ENCODE data around the gene ERBB4.

The ERBB4 gene

GRCh38 chr2:212276813-212277212 lies 261.8 kb downstream of the ERBB4 start:
- Histone ChIP-seq H3K9me3 (ENCODE audit: severe bottlenecking) (no peaks in the 10 kb centered on the region), H3K27me3 (ENCODE audit: insufficient read depth, low read depth, severe bottlenecking) (no peaks in the 10 kb centered on the region), H3K36me3 (no peaks in the 10 kb centered on the region), H3K27ac (no peak overlapping the region), H3K4me3 (ENCODE audit: low read depth, low read length) (no peak overlapping the region)
- DNase-seq: no peak
- TF ChIP-seq, protein P1, sequence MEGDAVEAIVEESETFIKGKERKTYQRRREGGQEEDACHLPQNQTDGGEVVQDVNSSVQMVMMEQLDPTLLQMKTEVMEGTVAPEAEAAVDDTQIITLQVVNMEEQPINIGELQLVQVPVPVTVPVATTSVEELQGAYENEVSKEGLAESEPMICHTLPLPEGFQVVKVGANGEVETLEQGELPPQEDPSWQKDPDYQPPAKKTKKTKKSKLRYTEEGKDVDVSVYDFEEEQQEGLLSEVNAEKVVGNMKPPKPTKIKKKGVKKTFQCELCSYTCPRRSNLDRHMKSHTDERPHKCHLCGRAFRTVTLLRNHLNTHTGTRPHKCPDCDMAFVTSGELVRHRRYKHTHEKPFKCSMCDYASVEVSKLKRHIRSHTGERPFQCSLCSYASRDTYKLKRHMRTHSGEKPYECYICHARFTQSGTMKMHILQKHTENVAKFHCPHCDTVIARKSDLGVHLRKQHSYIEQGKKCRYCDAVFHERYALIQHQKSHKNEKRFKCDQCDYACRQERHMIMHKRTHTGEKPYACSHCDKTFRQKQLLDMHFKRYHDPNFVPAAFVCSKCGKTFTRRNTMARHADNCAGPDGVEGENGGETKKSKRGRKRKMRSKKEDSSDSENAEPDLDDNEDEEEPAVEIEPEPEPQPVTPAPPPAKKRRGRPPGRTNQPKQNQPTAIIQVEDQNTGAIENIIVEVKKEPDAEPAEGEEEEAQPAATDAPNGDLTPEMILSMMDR (IDR thresholded peaks at IDR 0.05; ENCODE audit: low read depth, low read length): no peak

DNA sequence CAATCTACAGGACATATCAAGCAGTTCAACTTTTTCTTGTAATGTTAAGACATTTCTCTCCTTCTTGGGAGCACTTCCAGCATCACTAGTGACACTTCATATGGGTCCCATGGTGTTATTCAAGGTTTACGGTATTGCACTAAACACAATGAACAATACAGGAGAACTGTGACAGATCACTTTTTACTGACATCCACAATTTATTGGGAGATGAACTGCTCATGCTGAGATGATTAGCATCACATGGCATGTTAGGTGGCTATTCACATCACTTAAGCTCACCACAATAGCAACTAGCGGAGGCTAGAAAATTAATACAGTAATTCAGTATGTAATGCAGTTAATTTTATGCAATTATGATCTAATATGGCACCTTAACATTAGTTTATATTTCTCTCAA lies 264.4 kb downstream of the ERBB4 start:
- no peaks in the 10 kb centered on the region for H3K36me3 ChIP-seq

DNA sequence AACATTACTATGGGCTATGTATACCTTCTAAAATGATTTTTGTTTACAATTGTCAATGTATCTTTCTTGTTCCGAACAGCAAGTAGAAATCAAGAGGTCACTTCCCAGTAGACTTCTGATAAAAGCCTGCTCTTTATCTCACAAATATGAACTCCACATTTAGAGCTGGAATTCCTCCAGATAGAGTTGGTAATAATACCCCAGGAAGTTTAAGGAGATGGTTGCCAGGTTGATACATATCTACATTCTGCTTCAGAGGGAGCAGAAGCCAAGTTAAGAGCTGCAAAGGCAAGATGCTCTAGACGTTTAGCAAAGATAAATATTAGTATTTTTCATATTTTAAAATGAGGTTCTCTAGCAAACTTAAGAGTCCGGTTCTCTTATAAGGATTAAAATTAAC lies 267.0 kb downstream of the ERBB4 start:
- no peak overlapping the region for H3K4me3 ChIP-seq (ENCODE audit: low read depth, low read length)
- H3K27ac ChIP-seq: no peak overlapping the region
- H3K36me3 ChIP-seq: no peaks in the 10 kb centered on the region
- H3K9me3 ChIP-seq (ENCODE audit: severe bottlenecking): no peaks in the 10 kb centered on the region
- TF ChIP-seq, protein P1 (IDR thresholded peaks at IDR 0.05; ENCODE audit: low read depth, low read length): no peak
- no peaks in the 10 kb centered on the region for H3K27me3 ChIP-seq (ENCODE audit: insufficient read depth, low read depth, severe bottlenecking)
- no peak for DNase-seq

More for the DNA sequence above, 264.4 kb downstream of the ERBB4 start:
- no peak for DNase-seq
- Histone ChIP-seq H3K27me3 (ENCODE audit: insufficient read depth, low read depth, severe bottlenecking) (no peaks in the 10 kb centered on the region), H3K9me3 (ENCODE audit: severe bottlenecking) (no peaks in the 10 kb centered on the region), H3K4me3 (ENCODE audit: low read depth, low read length) (no peak overlapping the region), H3K27ac (no peak overlapping the region)
- TF ChIP-seq, protein P1 (IDR thresholded peaks at IDR 0.05; ENCODE audit: low read depth, low read length): no peak

GRCh38 chr2:212269005-212269404 lies 269.6 kb downstream of the ERBB4 start:
- TF ChIP-seq, protein P1 (IDR thresholded peaks at IDR 0.05; ENCODE audit: low read depth, low read length): no peak
- Histone ChIP-seq H3K27me3 (ENCODE audit: insufficient read depth, low read depth, severe bottlenecking) (no peaks in the 10 kb centered on the region), H3K27ac (no peak overlapping the region), H3K36me3 (no peaks in the 10 kb centered on the region), H3K4me3 (ENCODE audit: low read depth, low read length) (no peak overlapping the region), H3K9me3 (ENCODE audit: severe bottlenecking) (no peaks in the 10 kb centered on the region)
- no peak for DNase-seq

GRCh38 chr2:212266297-212266696 lies 272.3 kb downstream of the ERBB4 start:
- no peaks in the 10 kb centered on the region for H3K9me3 ChIP-seq (ENCODE audit: severe bottlenecking)
- H3K27me3 ChIP-seq (ENCODE audit: insufficient read depth, low read depth, severe bottlenecking): no peaks in the 10 kb centered on the region
- H3K36me3 ChIP-seq: no peaks in the 10 kb centered on the region
- peak overlapping the region; percentile 21 for H3K27ac ChIP-seq
- no peak overlapping the region for H3K4me3 ChIP-seq (ENCODE audit: low read depth, low read length)
- TF ChIP-seq, protein P1 (IDR thresholded peaks at IDR 0.05; ENCODE audit: low read depth, low read length): no peak
- DNase-seq: no peak

DNA sequence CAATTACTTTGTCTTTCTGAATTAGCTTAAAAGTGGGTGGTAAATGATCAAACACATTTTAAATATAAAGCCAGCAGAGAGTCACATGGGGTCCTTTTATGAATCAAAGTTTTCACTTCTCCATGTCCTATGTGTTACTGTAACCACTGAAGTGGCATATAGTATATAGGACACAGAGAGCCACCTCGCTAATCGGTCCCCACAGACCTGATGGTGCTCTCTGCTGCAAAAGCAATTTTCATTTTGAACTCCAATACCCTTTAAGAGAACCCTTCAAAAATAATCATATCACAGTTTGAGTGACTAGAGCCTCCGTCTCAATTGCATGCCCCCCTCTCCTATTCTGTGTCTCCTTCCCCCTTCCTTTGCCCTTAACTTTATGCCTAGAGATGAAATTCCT lies 272.8 kb downstream of the ERBB4 start:
- H3K36me3 ChIP-seq: no peaks in the 10 kb centered on the region
- peak overlapping the region; percentile 21 for H3K27ac ChIP-seq
- no peaks in the 10 kb centered on the region for H3K27me3 ChIP-seq (ENCODE audit: insufficient read depth, low read depth, severe bottlenecking)
- TF ChIP-seq, protein P1 (IDR thresholded peaks at IDR 0.05; ENCODE audit: low read depth, low read length): no peak
- H3K9me3 ChIP-seq (ENCODE audit: severe bottlenecking): no peaks in the 10 kb centered on the region
- no peak for DNase-seq
- H3K4me3 ChIP-seq (ENCODE audit: low read depth, low read length): no peak overlapping the region
